Measurements from ENCODE around the gene DEGS2.

DEGS2 gene

GRCh38 chr14:100142073-100143040, 17.1 kb downstream of the DEGS2 start:
- Histone ChIP-seq H3K4me3 (ENCODE audit: insufficient read depth, low read depth, low read length, poor library complexity, severe bottlenecking) (no peak overlapping the region), H3K27me3 (replicated peaks; ENCODE audit: control insufficient read depth, insufficient read depth, low read length, poor library complexity, severe bottlenecking) (no peaks in the 10 kb centered on the region), H3K9me3 (ENCODE audit: control insufficient read depth, low read length) (no peaks in the 10 kb centered on the region), H3K4me1 (ENCODE audit: control insufficient read depth, insufficient read depth, low read length, poor library complexity, severe bottlenecking) (peaks cover 11% of the 10 kb centered on the region), H3K27ac (ENCODE audit: insufficient read depth, low read length, poor library complexity, severe bottlenecking) (no peak overlapping the region), H3K36me3 (ENCODE audit: control insufficient read depth, insufficient read depth, low read length) (peaks cover 72% of the 10 kb centered on the region)
- DNase-seq, result no peak

GRCh38 chr14:100141098-100141497, 18.3 kb downstream of the DEGS2 start:
- Histone ChIP-seq H3K36me3 (ENCODE audit: control insufficient read depth, insufficient read depth, low read length) (peaks cover 85% of the 10 kb centered on the region), H3K4me1 (ENCODE audit: control insufficient read depth, insufficient read depth, low read length, poor library complexity, severe bottlenecking) (no peaks in the 10 kb centered on the region)
- no peak for DNase-seq

GRCh38 chr14:100140452-100141078, 18.9 kb downstream of the DEGS2 start:
- Histone ChIP-seq H3K27me3 (replicated peaks; ENCODE audit: control insufficient read depth, insufficient read depth, low read length, poor library complexity, severe bottlenecking) (no peaks in the 10 kb centered on the region), H3K4me3 (ENCODE audit: insufficient read depth, low read depth, low read length, poor library complexity, severe bottlenecking) (no peak overlapping the region), H3K4me1 (ENCODE audit: control insufficient read depth, insufficient read depth, low read length, poor library complexity, severe bottlenecking) (no peaks in the 10 kb centered on the region), H3K36me3 (ENCODE audit: control insufficient read depth, insufficient read depth, low read length) (peaks cover 90% of the 10 kb centered on the region), H3K27ac (ENCODE audit: insufficient read depth, low read length, poor library complexity, severe bottlenecking) (no peak overlapping the region), H3K9me3 (ENCODE audit: control insufficient read depth, low read length) (no peaks in the 10 kb centered on the region)
- DNase-seq, result no peak

More at GRCh38 chr14:100141098-100141497, 18.3 kb downstream of the DEGS2 start:
- Histone ChIP-seq H3K9me3 (ENCODE audit: control insufficient read depth, low read length) (no peaks in the 10 kb centered on the region), H3K4me3 (ENCODE audit: insufficient read depth, low read depth, low read length, poor library complexity, severe bottlenecking) (no peak overlapping the region), H3K27ac (ENCODE audit: insufficient read depth, low read length, poor library complexity, severe bottlenecking) (no peak overlapping the region), H3K27me3 (replicated peaks; ENCODE audit: control insufficient read depth, insufficient read depth, low read length, poor library complexity, severe bottlenecking) (no peaks in the 10 kb centered on the region)

- Histone ChIP-seq H3K9me3 (ENCODE audit: control insufficient read depth, low read length) (no peaks in the 10 kb centered on the region), H3K27ac (ENCODE audit: insufficient read depth, low read length, poor library complexity, severe bottlenecking) (no peak overlapping the region), H3K4me3 (ENCODE audit: insufficient read depth, low read depth, low read length, poor library complexity, severe bottlenecking) (no peak overlapping the region), H3K4me1 (ENCODE audit: control insufficient read depth, insufficient read depth, low read length, poor library complexity, severe bottlenecking) (no peaks in the 10 kb centered on the region), H3K36me3 (ENCODE audit: control insufficient read depth, insufficient read depth, low read length) (peaks cover 100% of the 10 kb centered on the region), H3K27me3 (replicated peaks; ENCODE audit: control insufficient read depth, insufficient read depth, low read length, poor library complexity, severe bottlenecking) (no peaks in the 10 kb centered on the region)
- no peak for DNase-seq
Observed at GRCh38 chr14:100138955-100139354, 20.5 kb downstream of the DEGS2 start.

- no peak overlapping the region for H3K4me3 ChIP-seq (ENCODE audit: insufficient read depth, low read depth, low read length, poor library complexity, severe bottlenecking)
- DNase-seq, result no peak
- peak overlapping the region; percentile 26 for H3K27ac ChIP-seq (ENCODE audit: insufficient read depth, low read length, poor library complexity, severe bottlenecking)
- no peaks in the 10 kb centered on the region for H3K9me3 ChIP-seq (ENCODE audit: control insufficient read depth, low read length)
- H3K36me3 ChIP-seq (ENCODE audit: control insufficient read depth, insufficient read depth, low read length), result peaks cover 99% of the 10 kb centered on the region
- no peaks in the 10 kb centered on the region for H3K27me3 ChIP-seq (replicated peaks; ENCODE audit: control insufficient read depth, insufficient read depth, low read length, poor library complexity, severe bottlenecking)
- no peaks in the 10 kb centered on the region for H3K4me1 ChIP-seq (ENCODE audit: control insufficient read depth, insufficient read depth, low read length, poor library complexity, severe bottlenecking)
Observed at GRCh38 chr14:100138082-100138787, 21.2 kb downstream of the DEGS2 start.

- Histone ChIP-seq H3K36me3 (ENCODE audit: control insufficient read depth, insufficient read depth, low read length) (peaks cover 99% of the 10 kb centered on the region), H3K27ac (ENCODE audit: insufficient read depth, low read length, poor library complexity, severe bottlenecking) (no peak overlapping the region), H3K27me3 (replicated peaks; ENCODE audit: control insufficient read depth, insufficient read depth, low read length, poor library complexity, severe bottlenecking) (no peaks in the 10 kb centered on the region), H3K4me3 (ENCODE audit: insufficient read depth, low read depth, low read length, poor library complexity, severe bottlenecking) (no peak overlapping the region), H3K4me1 (ENCODE audit: control insufficient read depth, insufficient read depth, low read length, poor library complexity, severe bottlenecking) (no peaks in the 10 kb centered on the region), H3K9me3 (ENCODE audit: control insufficient read depth, low read length) (no peaks in the 10 kb centered on the region)
- no peak for DNase-seq
Observed at GRCh38 chr14:100137173-100137572, 22.3 kb downstream of the DEGS2 start.

- no peak for DNase-seq
- no peak overlapping the region for H3K4me3 ChIP-seq (ENCODE audit: insufficient read depth, low read depth, low read length, poor library complexity, severe bottlenecking)
- H3K9me3 ChIP-seq (ENCODE audit: control insufficient read depth, low read length), result no peaks in the 10 kb centered on the region
- no peaks in the 10 kb centered on the region for H3K4me1 ChIP-seq (ENCODE audit: control insufficient read depth, insufficient read depth, low read length, poor library complexity, severe bottlenecking)
- no peaks in the 10 kb centered on the region for H3K27me3 ChIP-seq (replicated peaks; ENCODE audit: control insufficient read depth, insufficient read depth, low read length, poor library complexity, severe bottlenecking)
- peak overlapping the region; percentile 18 for H3K27ac ChIP-seq (ENCODE audit: insufficient read depth, low read length, poor library complexity, severe bottlenecking)
- peaks cover 99% of the 10 kb centered on the region for H3K36me3 ChIP-seq (ENCODE audit: control insufficient read depth, insufficient read depth, low read length)
Observed at GRCh38 chr14:100135784-100136183, 23.7 kb downstream of the DEGS2 start.

GRCh38 chr14:100135073-100135472, 24.4 kb downstream of the DEGS2 start:
- Histone ChIP-seq H3K4me3 (ENCODE audit: insufficient read depth, low read depth, low read length, poor library complexity, severe bottlenecking) (no peak overlapping the region), H3K9me3 (ENCODE audit: control insufficient read depth, low read length) (no peaks in the 10 kb centered on the region), H3K27ac (ENCODE audit: insufficient read depth, low read length, poor library complexity, severe bottlenecking) (no peak overlapping the region), H3K4me1 (ENCODE audit: control insufficient read depth, insufficient read depth, low read length, poor library complexity, severe bottlenecking) (no peaks in the 10 kb centered on the region), H3K27me3 (replicated peaks; ENCODE audit: control insufficient read depth, insufficient read depth, low read length, poor library complexity, severe bottlenecking) (no peaks in the 10 kb centered on the region), H3K36me3 (ENCODE audit: control insufficient read depth, insufficient read depth, low read length) (peaks cover 99% of the 10 kb centered on the region)
- no peak for DNase-seq

- Histone ChIP-seq H3K9me3 (ENCODE audit: control insufficient read depth, low read length) (no peaks in the 10 kb centered on the region), H3K27ac (ENCODE audit: insufficient read depth, low read length, poor library complexity, severe bottlenecking) (no peak overlapping the region), H3K4me1 (ENCODE audit: control insufficient read depth, insufficient read depth, low read length, poor library complexity, severe bottlenecking) (no peaks in the 10 kb centered on the region), H3K36me3 (ENCODE audit: control insufficient read depth, insufficient read depth, low read length) (peaks cover 99% of the 10 kb centered on the region), H3K27me3 (replicated peaks; ENCODE audit: control insufficient read depth, insufficient read depth, low read length, poor library complexity, severe bottlenecking) (no peaks in the 10 kb centered on the region), H3K4me3 (ENCODE audit: insufficient read depth, low read depth, low read length, poor library complexity, severe bottlenecking) (no peak overlapping the region)
- no peak for DNase-seq
Observed at GRCh38 chr14:100134586-100134985, 24.9 kb downstream of the DEGS2 start.

All from effector memory CD4-positive, alpha-beta T cell (primary cell).